GM19193 (cell line): ENCODE results near the gene RAB35.
A peak's percentile ranks its signal among the peaks of the same experiment; 100 is the strongest.

Experiments used
- POLR2A ChIP-seq: IDR thresholded peaks from 4 replicates; pipeline ENCODE4 v1.6.1; 2011; ENCODE audit not compliant: insufficient read depth, insufficient read length; ENCODE audit errors: extremely low read depth

The RAB35 gene

GRCh38 chr12:120118321-120119061, 1.9 kb upstream of the RAB35 start:
- TF ChIP-seq POLR2A, result peak; percentile 28

DNA sequence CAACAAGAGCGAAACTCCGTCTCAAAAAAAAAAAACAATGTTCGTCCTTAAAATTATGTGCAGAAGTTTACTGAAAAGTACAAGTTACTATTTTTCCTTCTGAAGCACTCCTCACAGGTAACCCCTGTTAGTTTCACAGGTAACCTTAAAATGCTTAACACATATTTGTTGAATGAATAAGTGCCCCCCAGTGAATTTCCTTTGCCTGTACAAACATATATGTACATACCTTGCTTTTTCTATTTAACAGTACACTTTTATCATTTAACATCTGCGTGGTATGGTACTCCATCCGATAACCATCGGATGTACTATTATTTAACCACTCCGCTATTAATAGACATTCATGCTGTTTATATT, 1.4 kb upstream of the RAB35 start:
- TF ChIP-seq POLR2A, result no peak

DNA sequence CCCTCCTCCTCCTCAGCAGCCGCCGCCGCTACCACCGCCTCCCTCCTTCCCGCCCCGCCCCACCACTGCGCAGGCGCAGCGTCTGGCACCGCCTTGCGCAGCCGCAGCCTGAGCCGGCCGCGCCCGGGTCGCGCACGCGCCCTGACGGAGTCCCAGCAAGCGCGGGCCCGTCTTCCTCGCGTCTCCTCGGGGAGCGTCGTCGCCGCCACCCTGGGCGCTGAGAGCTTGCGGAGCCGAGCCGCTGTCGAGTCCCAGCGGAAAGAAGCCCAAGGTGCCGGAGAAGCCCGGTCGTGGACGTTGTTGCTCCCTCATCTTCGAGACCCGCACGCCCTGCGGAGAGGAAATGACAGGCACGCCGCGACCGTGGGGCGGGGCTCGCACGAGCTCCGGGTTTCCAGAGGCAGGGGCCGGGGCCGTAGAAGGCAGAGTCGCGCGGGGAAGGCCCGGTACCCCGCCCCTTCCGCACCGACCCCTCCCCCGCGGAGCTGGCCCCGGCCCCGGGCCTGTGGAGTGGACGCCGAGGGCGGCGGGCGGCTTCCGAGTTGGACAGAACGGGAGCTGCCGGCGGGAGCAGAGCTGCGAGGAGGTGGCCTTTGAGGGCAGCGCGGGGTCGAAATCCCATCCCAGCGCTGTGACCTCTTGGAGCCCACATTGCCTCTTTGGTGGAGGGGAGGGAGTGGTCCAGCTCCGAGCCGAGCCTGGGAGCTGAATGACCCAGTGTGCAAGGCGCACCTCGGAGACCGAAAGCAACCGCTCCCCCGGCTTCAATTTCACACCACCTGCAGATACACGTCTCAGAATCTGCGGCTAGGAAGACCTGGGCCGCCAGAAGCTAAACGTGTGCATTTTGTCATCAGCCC, 469 bp upstream of the RAB35 start:
- peak; percentile 93 for TF ChIP-seq POLR2A

DNA sequence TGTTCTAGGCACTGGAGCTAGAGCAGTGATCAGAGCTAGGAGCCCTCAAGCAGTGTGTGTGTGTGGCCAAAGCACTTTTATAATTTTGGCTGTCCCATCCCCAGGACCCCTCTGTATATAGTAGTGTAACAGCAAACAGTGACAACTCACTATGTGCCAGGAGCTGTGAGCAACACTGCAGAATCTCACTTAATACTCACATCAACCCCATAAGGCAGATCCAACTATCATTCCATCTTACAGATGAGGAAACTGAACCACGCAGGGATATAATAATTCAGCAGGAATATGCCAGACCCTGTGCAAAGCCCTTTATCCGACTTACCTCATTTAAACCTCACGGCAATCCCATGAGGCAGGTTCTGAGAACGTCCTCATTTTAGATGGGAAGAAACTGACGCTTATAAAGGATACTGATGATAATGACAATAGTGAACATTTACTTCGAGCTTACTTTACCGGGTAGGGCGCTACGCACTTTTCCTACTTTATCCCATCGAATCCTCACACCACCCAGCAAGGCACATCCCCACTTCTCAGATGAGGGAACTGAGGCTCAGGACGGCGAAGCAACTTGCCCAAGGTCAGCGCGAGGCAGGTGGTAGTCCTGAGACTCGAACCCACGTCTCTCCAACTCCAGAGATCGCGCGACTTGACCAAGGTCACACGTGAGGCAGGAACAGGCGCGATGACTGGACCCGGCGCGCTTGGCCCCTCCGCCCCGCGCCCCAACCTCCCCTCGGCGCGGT, 687 bp downstream of the RAB35 start:
- TF ChIP-seq POLR2A, result no peak

DNA sequence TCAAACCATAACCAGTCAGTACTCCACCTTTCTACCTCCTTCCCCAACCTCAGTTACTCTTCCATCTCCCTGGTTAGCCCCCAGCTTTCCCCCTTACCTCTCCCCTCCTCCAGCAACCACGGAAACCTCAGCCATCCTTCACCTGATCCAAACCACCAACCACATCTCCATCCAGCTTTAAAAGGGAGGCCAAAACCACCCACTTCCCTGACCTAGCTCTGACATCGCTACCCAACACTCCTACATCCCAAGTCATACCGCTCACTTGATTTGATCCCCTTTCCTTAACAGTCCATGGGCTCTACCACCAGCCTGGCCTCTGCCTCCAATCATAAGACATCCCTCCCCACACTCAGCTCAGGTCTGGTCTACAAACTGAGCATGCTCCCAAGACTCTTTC, 1.5 kb downstream of the RAB35 start:
- no peak for TF ChIP-seq POLR2A

- TF ChIP-seq POLR2A, result no peak
Measured at GRCh38 chr12:120110550-120111501, 5.7 kb downstream of the RAB35 start.

- no peak for TF ChIP-seq POLR2A
Measured at GRCh38 chr12:120109570-120110267, 6.8 kb downstream of the RAB35 start.

DNA sequence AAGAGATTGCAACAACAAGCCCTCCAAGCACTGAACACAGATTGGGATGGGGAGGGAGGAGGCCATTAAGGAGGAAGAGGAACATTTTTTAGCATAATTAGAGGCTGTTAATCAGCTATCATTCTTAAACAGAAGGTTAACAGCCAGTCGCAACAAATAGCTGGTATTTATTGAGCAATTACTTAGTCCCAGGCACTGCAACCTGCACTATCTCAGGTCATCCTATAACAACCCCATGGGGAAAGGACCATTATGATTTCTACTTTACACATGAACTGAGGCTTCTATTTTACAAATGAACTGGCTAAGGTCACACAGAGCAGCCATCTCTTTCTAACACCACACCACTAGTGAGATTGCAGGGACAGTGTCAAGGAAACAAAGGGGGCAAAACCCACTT, 10.4 kb downstream of the RAB35 start:
- no peak for TF ChIP-seq POLR2A

DNA sequence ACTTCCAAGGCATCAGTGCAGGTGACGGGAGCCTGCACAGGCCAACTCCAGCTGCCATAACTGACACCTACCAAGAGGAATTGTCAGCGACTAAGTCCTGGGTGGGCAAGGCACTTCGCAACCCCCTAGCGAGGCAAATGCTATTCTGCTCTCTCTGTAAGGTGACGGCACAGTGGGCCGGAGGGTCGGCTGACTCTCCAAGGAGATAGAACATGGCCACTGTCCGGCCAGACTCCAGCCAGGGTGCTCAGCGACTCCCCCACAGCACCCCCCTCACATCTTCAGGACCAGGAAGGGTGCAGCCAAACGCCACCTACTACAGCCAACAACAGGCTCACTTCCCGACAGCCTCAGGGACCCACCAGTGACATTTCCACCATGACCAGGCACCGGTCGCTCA, 13.2 kb downstream of the RAB35 start:
- no peak for TF ChIP-seq POLR2A

- no peak for TF ChIP-seq POLR2A
Measured at GRCh38 chr12:120103044-120103338, 13.6 kb downstream of the RAB35 start.

DNA sequence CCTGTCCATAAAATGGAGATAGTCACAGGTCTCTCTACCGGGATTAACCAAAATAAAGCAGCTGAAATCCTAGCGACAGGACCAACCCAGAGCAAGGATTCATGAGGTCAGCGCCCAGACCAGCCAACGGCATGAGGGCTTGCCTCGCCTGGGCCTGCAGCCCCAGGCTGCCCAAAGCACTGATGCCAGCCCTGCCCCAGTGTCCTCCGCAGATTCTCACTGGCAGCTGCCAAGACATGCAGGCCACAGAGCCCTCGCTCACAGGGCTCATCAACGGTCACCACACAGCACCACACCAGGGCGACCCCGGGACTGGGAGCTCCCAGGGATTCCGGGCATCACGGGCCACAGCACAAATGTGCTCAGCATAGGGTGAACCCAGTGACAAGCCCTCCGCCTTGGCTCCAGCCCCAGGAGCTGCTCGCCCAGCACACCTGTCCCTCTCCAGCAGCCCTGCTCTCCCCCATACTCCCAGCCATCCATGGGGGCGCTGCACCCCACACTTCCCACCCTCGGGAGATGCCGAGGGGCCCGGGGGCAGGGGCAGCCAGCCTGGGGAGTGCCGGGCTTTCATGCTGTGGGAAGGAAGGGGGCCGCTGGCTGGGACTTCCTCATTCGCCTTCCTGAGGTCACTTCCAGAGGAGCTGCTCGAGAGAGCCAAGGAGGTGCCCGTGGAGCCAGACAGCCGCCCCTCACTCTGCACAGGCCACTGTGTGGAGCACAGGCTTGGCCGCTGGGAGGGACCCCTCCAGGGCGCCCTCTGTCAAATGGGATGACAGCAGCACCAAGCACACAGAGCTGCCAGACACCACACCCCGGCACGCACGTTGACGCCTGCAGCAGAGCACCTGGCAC, 14.1 kb downstream of the RAB35 start:
- TF ChIP-seq POLR2A, result no peak

DNA sequence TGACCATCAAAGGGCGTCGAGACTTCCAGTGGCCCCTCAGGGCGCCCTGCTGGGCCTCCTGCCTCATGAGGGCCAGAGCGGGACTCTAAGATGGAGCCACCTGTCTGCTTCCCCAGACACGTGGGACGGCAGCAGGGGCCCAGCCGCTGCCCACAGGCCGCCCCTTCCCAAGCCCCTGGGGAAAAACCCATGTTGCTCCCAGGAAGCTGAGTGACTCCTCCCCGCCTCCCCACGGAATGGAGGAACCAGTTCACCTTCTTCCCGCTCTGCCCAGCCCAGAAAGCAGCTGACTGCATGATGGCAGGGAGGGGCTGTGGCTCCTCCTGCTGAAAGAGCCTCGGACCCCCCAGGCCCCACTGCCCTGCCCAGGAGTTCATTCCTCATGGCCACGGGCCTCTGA, 14.9 kb downstream of the RAB35 start:
- TF ChIP-seq POLR2A, result no peak

- TF ChIP-seq POLR2A, result no peak
Measured at GRCh38 chr12:120101182-120101581, 15.4 kb downstream of the RAB35 start.

DNA sequence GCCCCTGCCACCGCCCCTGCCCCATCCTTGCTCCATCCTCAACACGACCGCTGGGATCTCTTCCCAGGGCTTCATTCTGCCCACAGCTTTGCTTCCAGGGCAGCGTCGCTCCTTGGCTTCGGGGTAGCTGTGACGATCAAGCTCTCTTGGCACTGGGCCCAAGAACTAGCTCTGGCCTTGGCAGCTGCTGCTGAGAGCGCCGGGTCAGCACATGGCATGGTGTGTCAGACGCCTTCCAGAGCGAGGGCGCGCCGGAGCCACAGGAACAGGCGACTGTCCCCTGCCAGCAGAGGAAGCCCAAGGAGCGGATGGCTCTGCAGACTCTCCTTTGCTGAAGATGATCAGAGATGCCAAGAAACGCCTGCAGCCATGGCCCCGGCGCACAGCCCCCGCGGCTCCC, 15.9 kb downstream of the RAB35 start:
- no peak for TF ChIP-seq POLR2A

DNA sequence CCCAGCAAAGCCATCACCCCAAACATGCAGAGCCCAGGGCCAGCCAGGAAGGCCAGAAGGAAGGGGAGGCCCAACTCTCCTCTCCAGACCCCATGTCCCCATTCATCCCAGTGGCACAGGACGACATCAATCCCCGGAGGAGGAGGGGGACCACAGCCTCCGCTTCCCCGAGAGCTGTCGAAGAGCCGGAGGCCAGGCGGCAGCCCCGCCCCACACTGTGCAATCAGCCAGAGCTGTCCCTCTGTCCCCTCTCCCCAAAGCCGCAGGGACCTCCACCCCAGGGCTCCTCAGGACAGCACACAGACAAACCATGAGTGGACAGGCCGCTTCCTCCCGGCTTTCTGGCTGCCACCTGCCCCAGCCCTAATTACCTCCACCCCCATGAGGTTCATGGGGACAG, 16.8 kb downstream of the RAB35 start:
- no peak for TF ChIP-seq POLR2A
